ENCODE measurements around the gene MT1B.
"Not testable (repeated sequence)": the region's sequence is repeated elsewhere in the genome, so short reads cannot be mapped to it uniquely, and the experiment has no call there.

Gene MT1B

GRCh38 chr16:56621665-56622445, 29.8 kb upstream of the MT1B start:
- not testable (repeated sequence) for DNase-seq

- DNase-seq: not testable (repeated sequence)
Observed at GRCh38 chr16:56623184-56623583, 28.5 kb upstream of the MT1B start.

- DNase-seq: no peak
Observed at GRCh38 chr16:56623637-56624036, 28.0 kb upstream of the MT1B start.

- no peak for DNase-seq
Observed at GRCh38 chr16:56625140-56625942, 26.3 kb upstream of the MT1B start, which contains the start of gene MT1E. Gene MT1E (plus strand): TSS chr16:56625781. CDS start chr16:56625852, 71 bp downstream.

GRCh38 chr16:56625943-56626654, 25.6 kb upstream of the MT1B start:
- DNase-seq: no peak

- DNase-seq: no peak
Observed at GRCh38 chr16:56626685-56627084, 25.0 kb upstream of the MT1B start.

GRCh38 chr16:56628486-56629350, 23.0 kb upstream of the MT1B start:
- no peak for DNase-seq

GRCh38 chr16:56629531-56629930, 22.2 kb upstream of the MT1B start:
- DNase-seq: no peak

- no peak for DNase-seq
Observed at GRCh38 chr16:56630134-56630533, 21.6 kb upstream of the MT1B start.

GRCh38 chr16:56631197-56631596, 20.5 kb upstream of the MT1B start:
- DNase-seq: no peak

- DNase-seq: no peak
Observed at GRCh38 chr16:56631832-56632155, 19.9 kb upstream of the MT1B start.

GRCh38 chr16:56632156-56632847, 19.4 kb upstream of the MT1B start, which contains the start of gene MT1M:
Gene MT1M (plus strand): TSS chr16:56632659. CDS start chr16:56632732, 73 bp downstream.
- no peak for DNase-seq

- DNase-seq: no peak
Observed at GRCh38 chr16:56632848-56633365, 18.8 kb upstream of the MT1B start.

- DNase-seq: no peak
Observed at GRCh38 chr16:56633535-56633934, 18.2 kb upstream of the MT1B start.

- DNase-seq: no peak
Observed at GRCh38 chr16:56634715-56635440, 16.8 kb upstream of the MT1B start.

- DNase-seq: no peak
Observed at GRCh38 chr16:56635441-56635967, 16.2 kb upstream of the MT1B start.

GRCh38 chr16:56636616-56637413, 14.9 kb upstream of the MT1B start:
- DNase-seq: no peak

- no peak for DNase-seq
Observed at GRCh38 chr16:56637814-56638750, 13.6 kb upstream of the MT1B start, which contains the start of gene MT1A. Gene MT1A (plus strand): TSS chr16:56638666. CDS start chr16:56638739, 73 bp downstream.
